GM21447 (cell line): ENCODE measurements around the gene RAB9A.
"Not testable (repeated sequence)": the region's sequence is repeated elsewhere in the genome, so short reads cannot be mapped to it uniquely, and the experiment has no call there.

ENCODE experiments used
- ATAC-seq: cut with Tn5 transposase; IDR thresholded peaks from one replicate; pipeline ENCODE4 v1.9.1; 2021; ENCODE audit not compliant: unreplicated experiment

The RAB9A gene

GRCh38 chrX:13669246-13669737 is 19.6 kb upstream of the RAB9A start:
- ATAC-seq: peak; percentile 77

GRCh38 chrX:13669755-13670154 is 19.2 kb upstream of the RAB9A start:
- ATAC-seq: not testable (repeated sequence)

DNA sequence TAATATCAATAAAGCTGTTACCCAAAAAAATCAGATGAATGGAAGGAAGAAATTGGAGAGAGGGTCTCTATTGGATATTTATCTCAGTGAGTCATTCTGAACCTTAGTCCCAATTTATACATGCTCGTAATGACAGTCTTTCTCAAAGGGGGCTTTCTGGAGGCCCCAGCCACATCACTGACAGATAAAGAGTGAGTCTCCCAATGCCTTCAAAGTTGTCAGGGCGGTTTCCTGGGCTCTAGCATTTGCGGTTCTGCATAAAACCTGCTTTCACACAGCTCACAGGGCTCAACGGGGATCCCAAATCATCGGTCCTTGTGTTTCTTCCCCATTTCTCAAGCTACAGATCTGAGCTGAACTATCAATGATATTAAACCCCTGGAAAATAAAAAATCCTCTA is 18.7 kb upstream of the RAB9A start:
- no peak for ATAC-seq

DNA sequence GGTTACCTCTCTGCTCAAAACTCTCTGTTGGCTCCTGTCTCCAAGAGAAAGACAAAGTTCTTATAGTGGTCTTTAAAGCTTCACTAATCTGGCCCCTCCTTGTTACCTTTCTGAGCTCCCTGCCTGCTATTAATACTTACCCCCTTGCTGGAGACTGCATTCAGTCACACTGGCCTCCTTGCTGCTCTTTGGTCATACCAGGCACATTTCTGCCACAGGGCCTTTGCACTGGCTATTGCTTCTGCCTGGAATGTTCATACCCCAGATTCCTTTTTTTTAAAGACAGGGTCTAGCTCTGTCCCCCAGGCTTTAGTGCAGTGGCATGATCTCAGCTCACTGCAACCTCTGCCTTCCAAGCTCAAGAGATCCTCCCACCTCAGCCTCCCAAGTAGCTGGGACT is 15.9 kb upstream of the RAB9A start:
- no peak for ATAC-seq

GRCh38 chrX:13676885-13677284 is 12.0 kb upstream of the RAB9A start:
- no peak for ATAC-seq

DNA sequence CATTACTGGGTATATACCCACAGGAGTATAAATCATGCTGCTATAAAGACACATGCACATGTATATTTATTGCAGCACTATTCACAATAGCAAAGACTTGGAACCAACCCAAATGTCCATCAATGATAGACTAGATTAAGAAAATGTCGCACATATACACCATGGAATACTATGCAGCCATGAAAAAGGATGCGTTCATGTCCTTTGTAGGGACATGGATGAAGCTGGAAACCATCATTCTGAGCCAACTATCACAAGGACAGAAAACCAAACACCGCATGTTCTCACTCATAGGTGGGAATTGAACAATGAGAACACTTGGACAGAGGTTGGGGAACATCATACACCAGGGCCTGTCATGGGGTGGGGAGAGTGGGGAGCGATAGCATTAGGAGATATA is 9.2 kb upstream of the RAB9A start:
- not testable (repeated sequence) for ATAC-seq

- ATAC-seq: no peak
Observed at GRCh38 chrX:13681595-13681994, 7.3 kb upstream of the RAB9A start.

DNA sequence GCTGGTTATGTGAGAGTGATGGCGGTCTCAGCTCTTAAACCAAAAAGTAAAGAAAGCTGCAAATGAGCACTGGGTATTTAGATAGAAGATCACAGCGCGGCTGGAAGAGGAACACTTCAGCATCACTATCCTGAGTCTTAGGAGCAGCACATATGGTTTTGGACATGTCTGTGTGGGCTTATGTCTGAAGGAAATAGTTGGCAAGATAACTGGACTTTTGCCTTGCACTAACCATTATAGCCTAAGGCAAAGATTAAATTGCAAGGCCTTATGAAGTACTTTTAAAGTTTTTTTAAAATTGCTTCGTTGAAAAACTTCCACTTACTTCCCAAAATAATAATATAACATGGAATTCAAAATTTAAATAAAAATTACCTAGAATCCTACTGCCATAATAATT is 4.6 kb upstream of the RAB9A start:
- ATAC-seq: no peak

DNA sequence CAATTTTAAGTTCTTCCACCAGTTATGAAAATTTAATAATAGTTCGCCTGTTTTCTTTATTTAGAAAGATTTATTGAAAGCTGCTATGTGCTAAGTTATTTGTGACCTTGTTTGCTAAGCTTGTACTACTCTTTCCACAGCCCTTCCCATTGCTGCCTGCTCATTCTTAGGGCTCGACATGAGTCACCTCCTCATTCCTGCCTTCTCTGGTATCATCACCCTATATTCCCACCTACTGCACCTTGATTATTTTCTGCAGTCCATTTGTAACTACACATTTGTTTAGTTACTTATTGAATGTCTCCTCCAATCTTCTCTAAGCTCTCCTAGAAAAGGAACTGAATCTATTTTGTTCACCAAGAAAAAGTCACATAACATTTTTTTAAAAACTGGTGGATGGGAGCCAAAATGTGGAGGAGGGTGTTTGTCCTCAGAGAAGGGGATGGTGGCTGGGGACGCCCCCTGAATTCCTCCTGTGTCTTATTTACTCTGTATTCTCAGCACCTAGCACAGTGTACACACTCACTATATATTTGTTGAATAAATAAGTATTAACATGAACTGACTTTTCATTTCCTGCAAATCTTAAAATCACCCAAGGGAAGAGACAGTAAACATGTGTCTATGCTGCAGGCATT is 3.7 kb upstream of the RAB9A start:
- ATAC-seq: no peak

DNA sequence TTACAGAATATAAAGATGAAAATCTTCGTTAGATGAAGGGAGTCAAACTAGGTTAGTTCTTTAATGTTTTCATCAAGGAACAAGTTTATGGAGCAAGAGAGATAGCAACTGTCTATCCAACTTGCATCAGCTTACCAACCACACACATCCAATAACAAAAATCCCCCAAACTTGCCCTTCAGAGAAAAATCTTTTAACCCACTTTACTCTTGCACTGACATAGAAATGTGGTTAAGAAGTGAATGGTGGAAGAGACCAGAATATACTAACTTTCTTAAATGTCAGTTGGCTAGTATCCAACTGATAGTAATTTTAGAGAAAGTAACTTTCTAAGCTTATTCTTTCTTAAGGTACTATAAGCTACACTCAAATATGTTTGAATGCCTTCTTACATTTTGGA is 1.7 kb upstream of the RAB9A start:
- ATAC-seq: no peak

DNA sequence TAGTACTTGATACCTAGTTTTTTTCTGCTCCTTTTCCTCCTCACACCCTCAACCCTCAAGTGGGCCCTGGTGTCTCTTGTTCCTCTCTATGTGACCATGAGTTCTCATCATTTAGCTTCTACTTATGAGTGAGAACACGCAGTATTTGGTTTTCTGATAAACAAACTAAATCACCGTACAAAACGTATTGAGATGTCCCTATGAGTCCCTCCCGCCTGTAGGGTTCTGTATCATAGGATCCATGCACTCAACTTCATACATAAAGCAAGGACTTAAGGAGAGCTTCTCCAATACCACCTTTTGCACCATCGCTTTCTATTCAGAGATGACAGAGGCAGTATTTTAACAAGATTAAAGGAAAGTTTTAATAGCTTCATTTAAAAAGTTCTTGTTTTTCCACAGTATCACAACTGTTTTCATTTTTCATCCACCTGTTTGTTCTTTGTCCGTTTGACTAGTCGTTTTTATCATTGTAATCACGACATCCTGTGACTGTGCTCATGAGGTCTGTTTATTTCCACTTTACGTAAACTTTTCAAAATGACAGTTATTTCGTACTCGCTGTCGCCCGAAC is 457 bp upstream of the RAB9A start:
- ATAC-seq: no peak

GRCh38 chrX:13689741-13690211 is 848 bp downstream of the RAB9A start:
- no peak for ATAC-seq

GRCh38 chrX:13690836-13691235 is 1.9 kb downstream of the RAB9A start:
- no peak for ATAC-seq

DNA sequence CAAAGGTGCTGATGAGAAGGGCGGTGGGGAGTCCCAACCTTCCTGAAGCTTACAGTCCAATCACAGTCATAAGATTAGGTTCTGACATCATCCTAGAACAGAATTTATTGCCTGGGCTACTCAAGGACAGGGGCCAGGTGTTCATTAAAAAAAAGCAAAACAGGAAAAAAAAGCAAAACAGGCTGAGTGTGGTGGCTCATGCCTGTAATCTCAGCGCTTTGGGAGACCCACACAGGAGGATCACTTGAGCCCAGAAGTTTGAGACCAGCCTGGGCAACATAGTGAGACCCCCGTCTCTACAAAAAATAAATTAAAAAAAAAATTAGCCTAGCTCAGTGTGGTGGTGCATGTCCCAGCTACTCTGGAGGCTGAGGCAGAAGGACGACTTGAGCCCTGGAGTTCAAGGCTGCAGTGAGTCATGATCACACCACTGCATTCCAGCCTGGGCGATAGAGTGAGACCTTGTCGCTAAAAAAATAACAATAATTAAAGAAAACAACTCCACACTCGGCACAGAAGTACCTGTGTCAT is 3.0 kb downstream of the RAB9A start:
- no peak for ATAC-seq

- ATAC-seq: no peak
Observed at GRCh38 chrX:13692771-13693231, 3.9 kb downstream of the RAB9A start.

GRCh38 chrX:13693341-13693961 is 4.5 kb downstream of the RAB9A start:
- ATAC-seq: no peak

- no peak for ATAC-seq
Observed at GRCh38 chrX:13694359-13694758, 5.4 kb downstream of the RAB9A start.

DNA sequence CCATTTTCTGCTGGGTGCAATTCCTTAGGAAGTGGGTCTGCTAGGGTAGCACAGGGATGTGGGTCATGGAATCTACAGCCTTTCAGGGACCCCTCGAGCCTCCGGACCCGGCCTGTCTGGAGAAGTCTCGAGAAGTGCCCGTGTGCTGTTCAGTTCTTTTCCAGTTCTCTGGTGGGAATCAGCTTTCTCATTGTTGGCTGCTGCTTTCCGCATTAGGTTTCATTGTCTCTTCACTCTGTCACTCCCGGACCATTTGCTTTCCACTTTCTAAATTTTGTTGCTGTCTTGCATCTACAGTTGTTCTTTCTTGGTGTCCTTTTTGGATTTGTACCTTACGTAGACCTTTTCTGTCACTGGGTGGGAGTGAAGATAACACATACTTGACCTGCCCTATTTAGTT is 6.1 kb downstream of the RAB9A start:
- ATAC-seq: no peak

- no peak for ATAC-seq
Observed at GRCh38 chrX:13695601-13696115, 6.7 kb downstream of the RAB9A start.

- ATAC-seq: peak; percentile 67
Observed at GRCh38 chrX:13697455-13697854, 8.5 kb downstream of the RAB9A start.

DNA sequence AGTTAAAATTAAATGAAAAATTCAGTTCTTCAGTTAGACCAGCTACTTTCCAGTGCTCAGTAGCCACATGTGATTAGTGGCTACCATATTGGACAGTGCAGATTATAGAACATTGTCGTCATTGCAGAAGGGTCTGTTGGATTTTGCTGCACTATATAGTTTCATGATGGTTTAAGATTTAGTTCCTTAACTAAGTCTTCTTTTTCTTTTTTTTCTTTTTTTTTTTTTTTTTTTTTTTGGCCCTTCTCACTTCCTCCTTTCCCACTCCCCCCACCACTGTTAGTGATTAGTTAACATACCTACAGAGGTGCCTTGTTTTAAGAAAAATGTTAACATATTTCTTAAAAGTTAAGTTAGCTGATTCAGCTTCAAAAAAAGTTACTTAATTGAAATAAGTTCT is 9.0 kb downstream of the RAB9A start:
- ATAC-seq: no peak

DNA sequence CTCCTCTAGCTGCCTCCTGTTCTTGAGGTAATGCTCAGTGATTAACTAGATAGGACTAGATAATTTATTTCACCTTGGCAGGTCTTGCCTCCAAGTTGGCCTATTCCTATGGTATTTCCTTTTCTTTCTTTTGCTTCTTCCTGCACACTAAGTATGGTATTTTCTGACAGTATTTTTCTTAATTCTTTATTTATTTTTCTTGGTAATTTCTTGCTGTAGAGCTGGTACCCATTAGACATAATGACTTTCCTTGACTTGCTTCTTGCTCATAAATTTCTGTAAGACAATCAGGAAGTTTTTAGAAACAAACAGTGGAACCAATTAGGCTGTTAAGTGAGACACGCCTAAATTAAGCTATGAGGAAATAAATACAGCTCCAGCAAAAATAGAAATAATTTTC is 9.5 kb downstream of the RAB9A start:
- no peak for ATAC-seq
